ENCODE results near the gene SEPSECS.

DNA sequence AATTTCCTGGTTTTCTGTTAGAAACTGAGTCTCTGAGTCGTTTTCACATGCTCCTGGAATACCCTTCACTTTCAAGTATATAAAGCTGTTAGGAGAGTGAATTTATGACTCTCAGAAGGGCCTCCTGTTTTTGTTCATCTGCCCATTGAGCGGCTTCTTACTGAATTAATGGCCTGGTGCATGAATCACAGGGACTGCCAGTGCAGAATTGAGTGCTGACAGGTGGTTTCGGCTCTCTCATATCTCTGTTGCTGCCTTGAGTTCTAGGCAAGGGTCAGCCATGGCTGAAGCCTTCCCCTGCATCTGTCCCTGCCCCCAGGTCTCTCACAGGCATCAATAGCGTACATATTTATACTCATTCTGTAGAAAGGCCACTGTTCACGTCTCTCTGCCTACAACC is 22.7 kb upstream of the SEPSECS start:
- TF ChIP-seq, protein P1, sequence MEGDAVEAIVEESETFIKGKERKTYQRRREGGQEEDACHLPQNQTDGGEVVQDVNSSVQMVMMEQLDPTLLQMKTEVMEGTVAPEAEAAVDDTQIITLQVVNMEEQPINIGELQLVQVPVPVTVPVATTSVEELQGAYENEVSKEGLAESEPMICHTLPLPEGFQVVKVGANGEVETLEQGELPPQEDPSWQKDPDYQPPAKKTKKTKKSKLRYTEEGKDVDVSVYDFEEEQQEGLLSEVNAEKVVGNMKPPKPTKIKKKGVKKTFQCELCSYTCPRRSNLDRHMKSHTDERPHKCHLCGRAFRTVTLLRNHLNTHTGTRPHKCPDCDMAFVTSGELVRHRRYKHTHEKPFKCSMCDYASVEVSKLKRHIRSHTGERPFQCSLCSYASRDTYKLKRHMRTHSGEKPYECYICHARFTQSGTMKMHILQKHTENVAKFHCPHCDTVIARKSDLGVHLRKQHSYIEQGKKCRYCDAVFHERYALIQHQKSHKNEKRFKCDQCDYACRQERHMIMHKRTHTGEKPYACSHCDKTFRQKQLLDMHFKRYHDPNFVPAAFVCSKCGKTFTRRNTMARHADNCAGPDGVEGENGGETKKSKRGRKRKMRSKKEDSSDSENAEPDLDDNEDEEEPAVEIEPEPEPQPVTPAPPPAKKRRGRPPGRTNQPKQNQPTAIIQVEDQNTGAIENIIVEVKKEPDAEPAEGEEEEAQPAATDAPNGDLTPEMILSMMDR (IDR thresholded peaks at IDR 0.05) = no peak
- TF ChIP-seq POLR2A (IDR thresholded peaks at IDR 0.05) = no peak
